HG02840 (cell line): ENCODE results near the gene PSG6.
"Not testable (repeated sequence)": the region's sequence is repeated elsewhere in the genome, so short reads cannot be mapped to it uniquely, and the experiment has no call there.

ENCODE experiments used
- ATAC-seq: cut with Tn5 transposase; IDR thresholded peaks from one replicate; pipeline ENCODE4 v1.9.1; 2021; ENCODE audit warnings: mild to moderate bottlenecking, moderate library complexity, moderate number of reproducible peaks; ENCODE audit not compliant: unreplicated experiment, low FRiP score

PSG6 gene

GRCh38 chr19:42912941-42913340 is 4.8 kb downstream of the PSG6 start:
- ATAC-seq = not testable (repeated sequence)

- not testable (repeated sequence) for ATAC-seq
Measured at GRCh38 chr19:42911731-42912130, 6.0 kb downstream of the PSG6 start.

- not testable (repeated sequence) for ATAC-seq
Measured at GRCh38 chr19:42906162-42906561, 11.5 kb downstream of the PSG6 start.

GRCh38 chr19:42900561-42900960 is 17.1 kb downstream of the PSG6 start:
- not testable (repeated sequence) for ATAC-seq

GRCh38 chr19:42899674-42900073 is 18.0 kb downstream of the PSG6 start:
- ATAC-seq = not testable (repeated sequence)

- not testable (repeated sequence) for ATAC-seq
Measured at GRCh38 chr19:42899110-42899509, 18.6 kb downstream of the PSG6 start.

- ATAC-seq = not testable (repeated sequence)
Measured at GRCh38 chr19:42898656-42899055, 19.0 kb downstream of the PSG6 start.

GRCh38 chr19:42897729-42898128 is 20.0 kb downstream of the PSG6 start:
- not testable (repeated sequence) for ATAC-seq

- ATAC-seq = not testable (repeated sequence)
Measured at GRCh38 chr19:42890446-42890845, 27.2 kb downstream of the PSG6 start.

- ATAC-seq = not testable (repeated sequence)
Measured at GRCh38 chr19:42887876-42888445, 29.7 kb downstream of the PSG6 start.

GRCh38 chr19:42882730-42883129 is 35.0 kb downstream of the PSG6 start:
- not testable (repeated sequence) for ATAC-seq

- ATAC-seq = not testable (repeated sequence)
Measured at GRCh38 chr19:42882010-42882409, 35.7 kb downstream of the PSG6 start.

GRCh38 chr19:42881279-42881678 is 36.4 kb downstream of the PSG6 start:
- not testable (repeated sequence) for ATAC-seq

- not testable (repeated sequence) for ATAC-seq
Measured at GRCh38 chr19:42880621-42881020, 37.1 kb downstream of the PSG6 start.

GRCh38 chr19:42879613-42880012 is 38.1 kb downstream of the PSG6 start, which contains the start of gene PSG1:
Gene PSG1 (minus strand): TSS chr19:42879713. CDS start chr19:42879581, 132 bp downstream.
- no peak for ATAC-seq

- ATAC-seq = not testable (repeated sequence)
Measured at GRCh38 chr19:42876596-42876995, 41.1 kb downstream of the PSG6 start.

- ATAC-seq = not testable (repeated sequence)
Measured at GRCh38 chr19:42875881-42876280, 41.8 kb downstream of the PSG6 start.

GRCh38 chr19:42874901-42875813 is 42.5 kb downstream of the PSG6 start:
- ATAC-seq = not testable (repeated sequence)

- ATAC-seq = not testable (repeated sequence)
Measured at GRCh38 chr19:42874136-42874535, 43.6 kb downstream of the PSG6 start.

- ATAC-seq = no peak
Measured at GRCh38 chr19:42872608-42873007, 45.1 kb downstream of the PSG6 start.

- ATAC-seq = no peak
Measured at GRCh38 chr19:42857544-42857867, 60.2 kb downstream of the PSG6 start.
